Pancreas (tissue), 10 donors: ENCODE results near the gene ACOXL. TPM values are rescaled to one million over a fixed set of nuclear protein-coding genes. Genes with fewer than 3 reads are reported as not detected.
A peak's percentile ranks its signal among the peaks of the same experiment; 100 is the strongest.

Source experiments
- ATAC-seq, 4 donors: fragments of 200-7000 bp; cut with Tn5 transposase; one replicate each; pipeline versions ENCODE4 v1.8.0 to v1.9.1; 2020; ENCODE audit warnings: mild to moderate bottlenecking in 4 of 4, moderate library complexity in 4 of 4
- DNase-seq, 6 donors: peaks; one replicate each; pipeline ENCODE4 v3.0.0-alpha.2; 2020
- FAIRE-seq: peaks from 2 replicates; lab custom pipeline; 2012; peaks lifted over from hg19 to GRCh38; lab: Jason Lieb, UNC
- H3K27ac ChIP-seq, 4 donors: fragments of 200-600 bp; sonication (generic); 1 replicate in 3 of 4; 2 replicates in 1 of 4; pipeline versions ENCODE4 v1.5.0 to v1.8.0; 2020
- H3K27me3 ChIP-seq, 4 donors: fragments of 200-600 bp; one replicate each; pipeline ENCODE4 v1.8.0; 2021
- H3K36me3 ChIP-seq, 3 donors: fragments of 200-600 bp; sonication (generic) in 1 of 3; one replicate each; pipeline versions ENCODE4 v1.5.0 to v1.8.0; 2020 to 2021
- H3K4me1 ChIP-seq, 3 donors: fragments of 200-600 bp; one replicate each; pipeline ENCODE4 v1.8.0; 2021
- H3K4me3 ChIP-seq, 4 donors: fragments of 200-600 bp; sonication (generic) in 2 of 4; one replicate each; pipeline versions ENCODE4 v1.5.0 to v1.8.0; 2020 to 2021
- H3K9me3 ChIP-seq, 4 donors: fragments of 200-600 bp; one replicate each; pipeline ENCODE4 v1.8.0; 2021
- WGBS, 2 donors: extraction: QIAGEN DNeasy Blood & Tissue Kit; methylation state at CpG; one replicate each; pipeline ENCODE4 v1.1.7; 2013; 5-methylcytosine and 5-hydroxymethylcytosine counted together
- intact Hi-C, 3 donors: fragments of 100-400 bp; cut with DNase I; formaldehyde crosslinking; loops; one replicate each; pipeline versions ENCODE4 v1.11.1 to v1.14.2; 2022
- polyA plus RNA-seq, 2 donors: library from polyadenylated mRNA; stranded (reverse); fragments of 200-250 nt; gene quantifications; one replicate each; pipeline ENCODE4 v1.2.3, GENCODE V29; 2013
- total RNA-seq, 6 donors: library from RNA; stranded (reverse); fragmentation: NEBNext Ultra II Directional in 4 of 6; extraction: Animal tissue kit (Norgen Biotek cat#: 25700) in 4 of 6; gene quantifications; one replicate each; pipeline versions ENCODE4 v1.2.1 to v1.2.4, GENCODE V29; 2021 to 2023
- TF ChIP-seq, protein P1 (sequence below), 4 donors: fragments of 200-600 bp; sonication (generic) in 3 of 4; IDR thresholded peaks; one replicate each; pipeline versions ENCODE4 v1.5.0 to v1.8.0; 2021; ENCODE audit warnings: antibody characterized with exemption in 4 of 4
- donor health status: healthy with polysubstance abuse.
- donor health status: DM: no; HTN: no; CAD: no; lungs with moderate emphysema.
- donor health status: DM: no; HTN: no; CAD: no.
- donor health status: control.
- donor health status: control.
- donor health status: Bipolar disorder and iron deficiency.
- donor health status: DM: yes; HTN: yes; CAD: no.
- donor health status: DM: no; HTN: no; CAD: no.
- donor health status: DM: no; HTN: no; CAD: no.
- donor health status: DM: yes; HTN: yes; CAD: no.

ACOXL gene
- total and polyA plus RNA-seq, 8 donors = 0.06 to 0.75 (median 0.21) TPM; not detected in 2

DNA sequence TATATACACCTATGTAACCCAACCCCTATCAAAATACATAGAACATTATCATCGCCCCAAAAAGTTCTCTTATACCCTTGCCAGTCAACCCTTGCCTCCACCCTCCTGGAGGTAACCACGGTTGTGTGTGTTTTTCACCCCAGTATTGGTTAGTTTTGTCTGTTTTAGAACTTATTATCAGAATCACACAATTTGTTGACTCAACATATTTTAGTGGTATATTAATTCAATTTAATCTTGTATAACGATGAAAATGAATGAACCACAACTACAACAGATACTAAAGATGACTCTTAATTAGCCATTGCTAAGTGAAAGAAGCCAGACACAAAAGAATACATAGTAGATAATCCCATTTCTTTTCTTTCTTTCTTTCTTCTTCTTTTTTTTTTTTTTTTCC lies 19.3 kb downstream of the ACOXL start:
- H3K4me1 ChIP-seq = no peaks in the 10 kb centered on the region
- DNase-seq (no peak), ATAC-seq (no peak), FAIRE-seq (no peak)
- intact Hi-C loops = no loop called here
- TF ChIP-seq, protein P1, sequence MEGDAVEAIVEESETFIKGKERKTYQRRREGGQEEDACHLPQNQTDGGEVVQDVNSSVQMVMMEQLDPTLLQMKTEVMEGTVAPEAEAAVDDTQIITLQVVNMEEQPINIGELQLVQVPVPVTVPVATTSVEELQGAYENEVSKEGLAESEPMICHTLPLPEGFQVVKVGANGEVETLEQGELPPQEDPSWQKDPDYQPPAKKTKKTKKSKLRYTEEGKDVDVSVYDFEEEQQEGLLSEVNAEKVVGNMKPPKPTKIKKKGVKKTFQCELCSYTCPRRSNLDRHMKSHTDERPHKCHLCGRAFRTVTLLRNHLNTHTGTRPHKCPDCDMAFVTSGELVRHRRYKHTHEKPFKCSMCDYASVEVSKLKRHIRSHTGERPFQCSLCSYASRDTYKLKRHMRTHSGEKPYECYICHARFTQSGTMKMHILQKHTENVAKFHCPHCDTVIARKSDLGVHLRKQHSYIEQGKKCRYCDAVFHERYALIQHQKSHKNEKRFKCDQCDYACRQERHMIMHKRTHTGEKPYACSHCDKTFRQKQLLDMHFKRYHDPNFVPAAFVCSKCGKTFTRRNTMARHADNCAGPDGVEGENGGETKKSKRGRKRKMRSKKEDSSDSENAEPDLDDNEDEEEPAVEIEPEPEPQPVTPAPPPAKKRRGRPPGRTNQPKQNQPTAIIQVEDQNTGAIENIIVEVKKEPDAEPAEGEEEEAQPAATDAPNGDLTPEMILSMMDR (IDR thresholded peaks at IDR 0.05) = no peak
- H3K36me3 ChIP-seq = no peaks in the 10 kb centered on the region
- peaks cover 0 to 4% (median 0%) of the 10 kb centered on the region in 4 donors for H3K27me3 ChIP-seq
- 70 to 81% methylated on average over 3 of the region's 3 CpGs for WGBS, 2 donors
- no peak overlapping the region for H3K4me3 ChIP-seq
- H3K9me3 ChIP-seq = no peaks in the 10 kb centered on the region
- H3K27ac ChIP-seq = no peak overlapping the region

- no peak for FAIRE-seq
- Histone ChIP-seq H3K9me3 (no peaks in the 10 kb centered on the region), H3K27ac (no peak overlapping the region), H3K4me3 (no peak overlapping the region), H3K27me3 (peaks cover 0 to 4% (median 0%) of the 10 kb centered on the region in 4 donors), H3K4me1 (no peaks in the 10 kb centered on the region), H3K36me3 (no peaks in the 10 kb centered on the region)
- ATAC-seq = no peak
- TF ChIP-seq, protein P1 (IDR thresholded peaks at IDR 0.05) = no peak
- intact Hi-C loops = no loop called here
- 89 to 94% methylated on average over 2 of the region's 2 CpGs for WGBS, 2 donors
- DNase-seq = no peak
Measured at GRCh38 chr2:110752871-110753270, 20.5 kb downstream of the ACOXL start.

DNA sequence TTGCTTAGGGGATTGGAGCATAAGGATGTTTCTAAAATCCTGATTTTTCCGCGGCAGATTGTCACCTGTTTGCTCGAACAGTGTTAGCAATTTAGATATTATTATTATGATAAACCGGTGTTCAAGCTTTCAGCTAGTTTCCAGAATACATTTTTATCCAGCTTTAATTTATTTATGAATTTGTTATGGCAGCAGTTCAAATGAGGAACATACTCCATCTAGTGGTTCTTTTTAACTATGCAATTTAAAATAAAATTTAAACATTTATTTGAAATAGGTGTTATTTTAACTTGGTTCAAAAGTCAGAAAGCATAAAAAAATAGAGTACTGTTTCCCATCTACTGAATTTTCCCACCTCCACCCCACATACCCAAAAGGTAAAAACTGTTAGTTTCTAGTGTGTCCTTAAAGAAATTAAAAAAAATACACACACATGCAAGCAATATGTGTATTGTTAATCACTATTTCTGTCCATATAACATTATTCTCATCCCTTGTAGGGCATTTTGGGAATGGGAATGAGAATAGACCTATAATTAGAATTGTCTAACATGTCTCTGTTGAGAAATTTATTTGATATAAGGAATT lies 23.2 kb downstream of the ACOXL start:
- FAIRE-seq = peak; percentile 91
- Histone ChIP-seq H3K9me3 (no peaks in the 10 kb centered on the region), H3K27ac (no peak overlapping the region), H3K36me3 (no peaks in the 10 kb centered on the region), H3K27me3 (peaks cover 0 to 4% (median 0%) of the 10 kb centered on the region in 4 donors), H3K4me1 (no peaks in the 10 kb centered on the region), H3K4me3 (no peak overlapping the region)
- intact Hi-C loops = no loop called here
- no peak for ATAC-seq
- no peak for DNase-seq
- TF ChIP-seq, protein P1 (IDR thresholded peaks at IDR 0.05) = peak in 3 of 4 donors; percentile 31 to 58 (median 39)
- WGBS, 2 donors = 11 to 16% methylated on average over 4 of the region's 4 CpGs

DNA sequence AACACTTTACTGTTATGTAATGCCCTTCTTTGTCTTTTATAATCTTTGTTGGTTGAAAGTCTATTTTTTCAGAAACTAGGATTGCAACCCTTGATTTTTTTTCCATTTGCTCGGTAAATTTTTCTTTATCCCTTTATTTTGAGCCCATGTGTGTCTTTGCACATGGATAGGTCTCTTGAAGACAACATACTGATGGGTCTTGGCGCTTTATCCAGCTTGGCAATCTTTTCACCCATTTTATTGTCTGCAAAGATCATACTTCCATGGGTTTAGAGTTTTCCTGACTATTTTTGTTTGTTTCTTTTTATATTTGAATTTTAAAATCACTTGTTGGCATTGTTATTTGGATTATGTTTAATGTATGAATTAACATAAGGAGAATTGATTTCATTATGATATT lies 27.0 kb downstream of the ACOXL start:
- Histone ChIP-seq H3K4me3 (no peak overlapping the region), H3K36me3 (no peaks in the 10 kb centered on the region), H3K9me3 (no peaks in the 10 kb centered on the region), H3K27ac (no peak overlapping the region), H3K27me3 (no peaks in the 10 kb centered on the region), H3K4me1 (no peaks in the 10 kb centered on the region)
- no peak for DNase-seq
- TF ChIP-seq, protein P1 (IDR thresholded peaks at IDR 0.05) = no peak
- no peak for FAIRE-seq
- WGBS, 2 donors = 76 to 80% methylated on average over 2 of the region's 2 CpGs
- ATAC-seq = no peak
- intact Hi-C loops = no loop called here

GRCh38 chr2:110764931-110765330 lies 32.6 kb downstream of the ACOXL start:
- intact Hi-C loops = no loop called here
- H3K27ac ChIP-seq = no peak overlapping the region
- no peaks in the 10 kb centered on the region for H3K9me3 ChIP-seq
- WGBS, 2 donors = 82 to 100% methylated on average over 1 of the region's 1 CpG
- ATAC-seq (no peak), FAIRE-seq (no peak), DNase-seq (no peak)
- H3K36me3 ChIP-seq = no peaks in the 10 kb centered on the region
- no peak overlapping the region for H3K4me3 ChIP-seq
- H3K27me3 ChIP-seq = no peaks in the 10 kb centered on the region
- TF ChIP-seq, protein P1 (IDR thresholded peaks at IDR 0.05) = no peak
- H3K4me1 ChIP-seq = no peaks in the 10 kb centered on the region
